DOHH2 (cell line): ENCODE results near the gene CXorf65.

ENCODE experiments used
- H3F3A ChIP-seq: fragments of 200-600 bp; sonication (generic), shearing (Covaris generic); 2 replicates; pipeline ENCODE4 v1.6.0; 2016; ENCODE audit warnings: antibody characterized with exemption, mild to moderate bottlenecking; ENCODE audit not compliant: control insufficient read depth, insufficient read depth
- H3K27ac ChIP-seq: fragments of 200-600 bp; sonication (generic); 2 replicates; pipeline ENCODE4 v1.5.1; 2014; ENCODE audit warnings: low read depth, mild to moderate bottlenecking, low read length, moderate library complexity
- H3K27me3 ChIP-seq: fragments of 200-600 bp; sonication (generic); 2 replicates; pipeline ENCODE4 v1.6.1; 2014; ENCODE audit warnings: mild to moderate bottlenecking, low read length, mixed read lengths; ENCODE audit not compliant: control insufficient read depth
- H3K36me3 ChIP-seq: fragments of 200-600 bp; sonication (generic); 2 replicates; pipeline ENCODE4 v1.6.1; 2014; ENCODE audit warnings: mild to moderate bottlenecking, low read length, moderate library complexity, mixed read lengths; ENCODE audit not compliant: control insufficient read depth
- H3K4me1 ChIP-seq: fragments of 200-600 bp; sonication (generic); 2 replicates; pipeline ENCODE4 v1.6.1; 2014; ENCODE audit warnings: mild to moderate bottlenecking, low read length, mixed read lengths; ENCODE audit not compliant: control insufficient read depth
- H3K4me2 ChIP-seq: fragments of 200-600 bp; sonication (generic); 2 replicates; pipeline ENCODE4 v1.6.0; 2014; ENCODE audit warnings: mild to moderate bottlenecking, low read length, moderate library complexity
- H3K4me3 ChIP-seq: fragments of 200-600 bp; sonication (generic); 2 replicates; pipeline ENCODE4 v1.5.1; 2014; ENCODE audit warnings: mild to moderate bottlenecking, low read length, mixed read lengths
- H3K79me2 ChIP-seq: fragments of 200-600 bp; sonication (generic); 2 replicates; pipeline ENCODE4 v1.6.1; 2014; ENCODE audit warnings: mild to moderate bottlenecking, low read length, mixed read lengths; ENCODE audit not compliant: control insufficient read depth
- H3K9me2 ChIP-seq: fragments of 200-600 bp; sonication (generic); replicated peaks from 2 replicates; pipeline ENCODE4 v1.6.1; 2014; ENCODE audit warnings: mild to moderate bottlenecking, low read length, mixed read lengths; ENCODE audit not compliant: control insufficient read depth
- H3K9me3 ChIP-seq: fragments of 200-600 bp; sonication (generic); 2 replicates; pipeline ENCODE4 v1.6.1; 2014; ENCODE audit warnings: antibody characterized with exemption, low read length, mixed read lengths; ENCODE audit not compliant: control insufficient read depth, insufficient read depth
- H4K20me1 ChIP-seq: fragments of 200-600 bp; sonication (generic); 2 replicates; pipeline ENCODE4 v1.6.0; 2014; ENCODE audit warnings: low read depth, mild to moderate bottlenecking, antibody characterized with exemption, low read length, moderate library complexity; ENCODE audit not compliant: control insufficient read depth, insufficient read depth
- CTCF ChIP-seq: fragments of 200-600 bp; sonication (generic); IDR thresholded peaks from one replicate; pipeline ENCODE4 v1.5.1; 2014; ENCODE audit warnings: antibody characterized with exemption, mild to moderate bottlenecking, low read depth, low read length; ENCODE audit not compliant: poor library complexity, severe bottlenecking
- EZH2phosphoT487 ChIP-seq: fragments of 200-600 bp; sonication (generic); IDR thresholded peaks from 2 replicates; pipeline ENCODE4 v1.6.1; 2017; ENCODE audit warnings: borderline replicate concordance, mild to moderate bottlenecking, antibody characterized with exemption, low read length, moderate library complexity, mixed read lengths

CXorf65 gene

GRCh38 chrX:71056867-71057266 lies 49.7 kb downstream of the CXorf65 start:
- no peaks in the 10 kb centered on the region for H3K9me2 ChIP-seq
- H3F3A ChIP-seq, result no peaks in the 10 kb centered on the region
- H3K4me3 ChIP-seq, result no peak overlapping the region
- no peak overlapping the region for H3K4me2 ChIP-seq
- peaks cover 3% of the 10 kb centered on the region; the same call in 1 of the 2 replicates for H3K4me1 ChIP-seq
- no peaks in the 10 kb centered on the region for H3K9me3 ChIP-seq
- no peaks in the 10 kb centered on the region for H3K27me3 ChIP-seq
- H4K20me1 ChIP-seq, result no peaks in the 10 kb centered on the region
- H3K27ac ChIP-seq, result no peak overlapping the region
- H3K79me2 ChIP-seq, result no peaks in the 10 kb centered on the region
- H3K36me3 ChIP-seq, result peaks cover 3% of the 10 kb centered on the region; the same call in 1 of the 2 replicates
- no peak for TF ChIP-seq EZH2phosphoT487
- TF ChIP-seq CTCF, result no peak
